Neural progenitor cell (in vitro differentiated cells): ENCODE measurements around the gene ICA1L. TPM values are rescaled to one million over a fixed set of nuclear protein-coding genes. Genes with fewer than 3 reads are reported as not detected.

ENCODE experiments used
- DNase-seq: peaks from one replicate; pipeline ENCODE4 v3.0.0-alpha.2; 2016; ENCODE audit warnings: low spot score
- H2AFZ ChIP-seq: fragments of 200-600 bp; sonication (generic); replicated peaks from 2 replicates; pipeline ENCODE4 v1.6.1; 2016; ENCODE audit warnings: antibody characterized with exemption
- H3F3A ChIP-seq: fragments of 200-600 bp; sonication (generic); 2 replicates; pipeline ENCODE4 v1.6.1; 2016; ENCODE audit warnings: antibody characterized with exemption, low read depth
- H3K27ac ChIP-seq: fragments of 200-600 bp; sonication (generic); 2 replicates; pipeline ENCODE4 v1.5.1; 2016; ENCODE audit warnings: mild to moderate bottlenecking
- H3K27me3 ChIP-seq: fragments of 200-600 bp; sonication (generic); 2 replicates; pipeline ENCODE4 v1.6.1; 2016; ENCODE audit warnings: mild to moderate bottlenecking, moderate library complexity
- H3K36me3 ChIP-seq: fragments of 200-600 bp; sonication (generic); 2 replicates; pipeline ENCODE4 v1.5.1; 2016
- H3K4me1 ChIP-seq: fragments of 200-600 bp; sonication (generic); 2 replicates; pipeline ENCODE4 v1.6.1; 2016; ENCODE audit warnings: mixed run types
- H3K4me2 ChIP-seq: fragments of 200-600 bp; sonication (generic); 2 replicates; pipeline ENCODE4 v1.6.1; 2016
- H3K4me3 ChIP-seq: fragments of 200-600 bp; sonication (generic); 2 replicates; pipeline ENCODE4 v1.5.1; 2016
- H3K79me2 ChIP-seq: fragments of 200-600 bp; sonication (generic); 2 replicates; pipeline ENCODE4 v1.6.1; 2016; ENCODE audit warnings: low read depth
- H3K9ac ChIP-seq: fragments of 200-600 bp; sonication (generic); 2 replicates; pipeline ENCODE4 v1.6.1; 2016
- H3K9me3 ChIP-seq: fragments of 200-600 bp; sonication (generic); 2 replicates; pipeline ENCODE4 v1.5.1; 2016; ENCODE audit warnings: low read depth
- H4K20me1 ChIP-seq: fragments of 200-600 bp; sonication (generic); 2 replicates; pipeline ENCODE4 v1.6.1; 2016; ENCODE audit warnings: low read depth
- H3K27ac Mint-ChIP-seq: 3 replicates; pipeline ENCODE4 v1.8.0; 2021; ENCODE audit warnings: mixed read lengths
- H3K27me3 Mint-ChIP-seq: 2 replicates; pipeline ENCODE4 v1.8.0; 2022; ENCODE audit warnings: low read depth, mild to moderate bottlenecking, inconsistent platforms, moderate library complexity, mixed read lengths; ENCODE audit not compliant: insufficient read depth
- H3K36me3 Mint-ChIP-seq: 3 replicates; pipeline ENCODE4 v1.8.0; 2021; ENCODE audit warnings: mixed read lengths
- H3K4me1 Mint-ChIP-seq: 3 replicates; pipeline ENCODE4 v1.8.0; 2021; ENCODE audit warnings: mixed read lengths
- H3K4me3 Mint-ChIP-seq: 3 replicates; pipeline ENCODE4 v1.8.0; 2021; ENCODE audit warnings: mild to moderate bottlenecking, moderate library complexity, mixed read lengths
- H3K9me3 Mint-ChIP-seq: 3 replicates; pipeline ENCODE4 v1.8.0; 2020; ENCODE audit warnings: mixed read lengths
- CTCF ChIP-seq: fragments of 200-600 bp; sonication (generic); IDR thresholded peaks from 2 replicates; pipeline ENCODE4 v1.5.1; 2017; ENCODE audit warnings: antibody characterized with exemption, mild to moderate bottlenecking
- EZH2 ChIP-seq: fragments of 200-600 bp; sonication (generic); IDR thresholded peaks from 2 replicates; pipeline ENCODE4 v1.6.1; 2017; ENCODE audit warnings: antibody characterized with exemption, mild to moderate bottlenecking, moderate library complexity
- EZH2phosphoT487 ChIP-seq: fragments of 200-600 bp; sonication (generic); IDR thresholded peaks from 2 replicates; pipeline ENCODE4 v1.6.1; 2017; ENCODE audit warnings: antibody characterized with exemption
- total RNA-seq: library from RNA; depleted of rRNA; stranded (reverse); fragments of >200 nt; gene quantifications from 2 replicates; pipeline ENCODE4 v1.2.3, GENCODE V29; 2015; ENCODE audit warnings: low replicate concordance

ICA1L gene
- total RNA-seq, 1 donor from 2014 or later, result 27.5 TPM

GRCh38 chr2:202762556-202762955 is 109.0 kb downstream of the ICA1L start:
- H4K20me1 ChIP-seq, result no peaks in the 10 kb centered on the region
- H3K9ac ChIP-seq, result no peak overlapping the region
- Mint-ChIP-seq H3K36me3 (peaks cover 41% of the 10 kb centered on the region), H3K27ac (no peak overlapping the region), H3K27me3 (peaks cover 2% of the 10 kb centered on the region), H3K4me1 (no peaks in the 10 kb centered on the region), H3K9me3 (no peaks in the 10 kb centered on the region), H3K4me3 (no peak overlapping the region)
- no peaks in the 10 kb centered on the region for H3K9me3 ChIP-seq
- H3K4me2 ChIP-seq, result no peak overlapping the region
- no peak overlapping the region for H2AFZ ChIP-seq
- TF ChIP-seq EZH2 (no peak), EZH2phosphoT487 (no peak), CTCF (no peak)
- DNase-seq, result no peak
- H3K4me1 ChIP-seq, result no peaks in the 10 kb centered on the region
- no peaks in the 10 kb centered on the region for H3K79me2 ChIP-seq
- H3K27me3 ChIP-seq, result no peaks in the 10 kb centered on the region
- H3F3A ChIP-seq, result no peaks in the 10 kb centered on the region
- H3K36me3 ChIP-seq, result peaks cover 13% of the 10 kb centered on the region
- no peak overlapping the region for H3K4me3 ChIP-seq
- H3K27ac ChIP-seq, result no peak overlapping the region

GRCh38 chr2:202760848-202761247 is 110.7 kb downstream of the ICA1L start:
- no peaks in the 10 kb centered on the region for H3K4me1 Mint-ChIP-seq
- Histone ChIP-seq H3K27ac (no peak overlapping the region), H4K20me1 (no peaks in the 10 kb centered on the region), H2AFZ (no peak overlapping the region), H3K9ac (no peak overlapping the region), H3K27me3 (no peaks in the 10 kb centered on the region), H3K4me1 (no peaks in the 10 kb centered on the region), H3K4me2 (no peak overlapping the region), H3K36me3 (peaks cover 13% of the 10 kb centered on the region), H3K4me3 (no peak overlapping the region), H3K79me2 (no peaks in the 10 kb centered on the region), H3F3A (no peaks in the 10 kb centered on the region), H3K9me3 (no peaks in the 10 kb centered on the region)
- DNase-seq, result no peak
- TF ChIP-seq EZH2phosphoT487 (no peak), EZH2 (no peak), CTCF (no peak)
- H3K4me3 Mint-ChIP-seq, result no peak overlapping the region
- peaks cover 2% of the 10 kb centered on the region for H3K27me3 Mint-ChIP-seq
- H3K36me3 Mint-ChIP-seq, result peaks cover 33% of the 10 kb centered on the region
- H3K27ac Mint-ChIP-seq, result no peak overlapping the region
- H3K9me3 Mint-ChIP-seq, result no peaks in the 10 kb centered on the region

GRCh38 chr2:202758604-202759003 is 113.0 kb downstream of the ICA1L start:
- no peaks in the 10 kb centered on the region for H3K9me3 ChIP-seq
- no peak for TF ChIP-seq CTCF
- no peak overlapping the region for H3K27ac ChIP-seq
- Mint-ChIP-seq H3K4me3 (no peak overlapping the region), H3K27ac (no peak overlapping the region), H3K4me1 (no peaks in the 10 kb centered on the region), H3K9me3 (no peaks in the 10 kb centered on the region), H3K27me3 (no peaks in the 10 kb centered on the region), H3K36me3 (peaks cover 29% of the 10 kb centered on the region)
- H2AFZ ChIP-seq, result no peak overlapping the region
- H3K4me3 ChIP-seq, result no peak overlapping the region
- no peaks in the 10 kb centered on the region for H3K4me1 ChIP-seq
- no peak for DNase-seq
- no peaks in the 10 kb centered on the region for H3F3A ChIP-seq
- H3K9ac ChIP-seq, result no peak overlapping the region
- no peaks in the 10 kb centered on the region for H3K79me2 ChIP-seq
- no peak overlapping the region for H3K4me2 ChIP-seq
- peaks cover 9% of the 10 kb centered on the region for H3K36me3 ChIP-seq
- H3K27me3 ChIP-seq, result no peaks in the 10 kb centered on the region
- no peaks in the 10 kb centered on the region for H4K20me1 ChIP-seq

- Histone ChIP-seq H3K36me3 (peaks cover 9% of the 10 kb centered on the region), H3K9me3 (no peaks in the 10 kb centered on the region), H3K79me2 (no peaks in the 10 kb centered on the region), H3K4me2 (no peak overlapping the region), H3K4me1 (no peaks in the 10 kb centered on the region), H3K4me3 (no peak overlapping the region), H4K20me1 (no peaks in the 10 kb centered on the region), H3K27me3 (no peaks in the 10 kb centered on the region), H3F3A (no peaks in the 10 kb centered on the region), H2AFZ (no peak overlapping the region), H3K9ac (no peak overlapping the region), H3K27ac (no peak overlapping the region)
- H3K36me3 Mint-ChIP-seq, result peaks cover 31% of the 10 kb centered on the region
- H3K27ac Mint-ChIP-seq, result no peak overlapping the region
- no peak overlapping the region for H3K4me3 Mint-ChIP-seq
- TF ChIP-seq EZH2 (no peak), EZH2phosphoT487 (no peak), CTCF (no peak)
- H3K27me3 Mint-ChIP-seq, result no peaks in the 10 kb centered on the region
- DNase-seq, result no peak
- no peaks in the 10 kb centered on the region for H3K4me1 Mint-ChIP-seq
- H3K9me3 Mint-ChIP-seq, result peaks cover 2% of the 10 kb centered on the region
Measured at GRCh38 chr2:202758128-202758527, 113.4 kb downstream of the ICA1L start.
